Kidney (tissue), 14 donors: Measurements from ENCODE around the gene PDE12. TPM values are rescaled to one million over a fixed set of nuclear protein-coding genes. Genes with fewer than 3 reads are reported as not detected.

ENCODE experiments used
- DNase-seq, 5 donors: peaks; one replicate each; pipeline ENCODE4 v3.0.0-alpha.2; 2013 to 2020
- FAIRE-seq: peaks from 2 replicates; lab custom pipeline; 2012; peaks lifted over from hg19 to GRCh38; lab: Jason Lieb, UNC
- H3K27ac ChIP-seq, 2 donors: one replicate each; pipeline ENCODE4 v1.7.0; 2013; ENCODE audit warnings: low read depth in 2 of 2, low read length in 2 of 2, inconsistent platforms in 1 of 2
- H3K27me3 ChIP-seq: one replicate; pipeline ENCODE4 v1.7.1; 2013; ENCODE audit warnings: low read length, inconsistent platforms; ENCODE audit not compliant: control insufficient read depth, insufficient read depth
- H3K36me3 ChIP-seq, 3 donors: one replicate each; pipeline versions ENCODE4 v1.7.0 to v1.7.1; 2013; ENCODE audit warnings: low read length in 3 of 3, control low read depth in 1 of 3, inconsistent platforms in 1 of 3; ENCODE audit not compliant: insufficient read depth in 3 of 3, control insufficient read depth in 2 of 3
- H3K4me1 ChIP-seq, 3 donors: one replicate each; pipeline versions ENCODE4 v1.7.0 to v1.7.1; 2013; ENCODE audit warnings: low read length in 3 of 3, inconsistent platforms in 1 of 3, low read depth in 1 of 3; ENCODE audit not compliant: control insufficient read depth in 2 of 3, insufficient read depth in 2 of 3
- H3K4me3 ChIP-seq, 3 donors: one replicate each; pipeline versions ENCODE4 v1.7.0 to v1.8.1; 2013; ENCODE audit warnings: low read length in 3 of 3, control low read depth in 1 of 3, inconsistent platforms in 1 of 3
- H3K9ac ChIP-seq, 3 donors: one replicate each; pipeline versions ENCODE4 v1.7.0 to v1.7.1; 2013; ENCODE audit warnings: low read length in 3 of 3, control low read depth in 1 of 3, inconsistent platforms in 1 of 3
- H3K9me3 ChIP-seq, 3 donors: one replicate each; pipeline versions ENCODE4 v1.7.0 to v1.7.1; 2013; ENCODE audit warnings: low read length in 3 of 3, control low read depth in 1 of 3, inconsistent platforms in 1 of 3; ENCODE audit not compliant: control insufficient read depth in 2 of 3, insufficient read depth in 1 of 3
- intact Hi-C: fragments of 100-400 bp; cut with DNase I; formaldehyde crosslinking; loops from one replicate; pipeline ENCODE4 v1.11.1; 2022
- polyA plus RNA-seq: library from polyadenylated mRNA; stranded (reverse); fragments of 350-450 nt; fragmentation: Illumina TruSeq; extraction: RNeasy Lipid Tissue Mini Kit (QIAGEN cat#74804); gene quantifications from one replicate; pipeline ENCODE4 v1.2.3, GENCODE V29; 2014; ENCODE audit warnings: low read depth, low replicate concordance; ENCODE audit not compliant: insufficient read depth
- total RNA-seq: library from RNA; stranded (reverse); fragmentation: NEBNext Ultra II Directional; extraction: Animal tissue kit (Norgen Biotek cat#: 25700); gene quantifications from one replicate; pipeline ENCODE4 v1.2.1, GENCODE V29; 2021
- TF ChIP-seq, protein P1 (sequence below): IDR thresholded peaks from 3 replicates; pipeline ENCODE4 v1.5.1; 2012; ENCODE audit warnings: mild to moderate bottlenecking, moderate library complexity, borderline replicate concordance; ENCODE audit not compliant: insufficient read depth; ENCODE audit errors: extremely low read depth
- donor health status: control.
- donor health status: control.
- donor health status: control.
- donor health status: control.
- donor health status: control.
- donor health status: DM: yes; HTN: yes; CAD: no.
- donor health status: Normal renal cell carcinoma (clear cell type).

The PDE12 gene
- total and polyA plus RNA-seq, 2 donors from 2014 or later = 6.1 to 21.1 TPM

DNA sequence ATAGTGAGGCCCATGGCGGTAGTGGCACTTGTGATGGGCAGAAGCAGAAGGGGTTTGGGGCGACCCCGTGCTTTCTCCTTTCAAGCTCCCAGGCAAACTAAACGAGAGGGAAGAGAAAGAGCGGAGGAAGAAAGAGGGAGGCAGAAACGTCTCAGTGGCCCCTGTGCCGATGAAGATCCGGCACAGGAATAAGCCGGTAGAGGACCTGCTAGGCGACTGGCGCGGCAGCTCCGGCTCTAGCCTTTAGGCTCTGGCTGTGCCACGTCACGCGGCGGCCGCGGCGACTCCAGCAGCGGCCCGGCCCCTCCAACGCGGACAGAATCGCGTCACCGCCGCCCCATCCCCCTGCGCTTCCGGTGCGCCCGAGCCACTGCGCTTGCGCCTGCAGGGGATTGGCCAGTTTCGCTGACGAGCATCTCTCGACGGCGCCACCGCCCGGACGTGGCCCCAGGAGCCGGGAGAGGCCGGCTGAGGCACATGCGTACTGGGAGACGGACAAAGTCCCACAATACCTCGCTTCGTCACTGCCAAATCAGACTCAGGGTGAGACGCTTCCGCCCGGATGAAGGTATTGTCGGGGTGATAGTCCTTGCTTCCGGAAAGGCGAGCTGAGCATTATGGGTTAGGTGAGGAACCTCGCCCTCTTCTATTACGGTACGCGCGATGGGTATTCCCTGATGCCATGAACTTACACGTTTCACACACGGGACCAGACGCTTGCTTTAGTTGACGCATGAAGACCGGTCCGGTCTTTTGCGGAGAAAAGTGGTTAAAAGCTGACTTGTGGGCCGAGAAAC is 41.3 kb downstream of the PDE12 start, which contains the start of gene ARF4:
ARF4 (minus strand) TSS at position 218 of the 797 bp plus-strand sequence; CDS start at position 14, 204 bp downstream.
- Histone ChIP-seq H3K36me3 (no peaks in the 10 kb centered on the region), H3K27ac (peak within 1 kb of the TSS; percentile 99), H3K4me3 (peak within 1 kb of the TSS; percentile 97 to 100 (median 100)), H3K9ac (peak within 1 kb of the TSS; percentile 99 to 100 (median 99)), H3K4me1 (peaks cover 5 to 15% (median 11%) of the 10 kb centered on the region in 3 donors), H3K9me3 (no peaks in the 10 kb centered on the region), H3K27me3 (no peaks in the 10 kb centered on the region)
- TF ChIP-seq, protein P1, sequence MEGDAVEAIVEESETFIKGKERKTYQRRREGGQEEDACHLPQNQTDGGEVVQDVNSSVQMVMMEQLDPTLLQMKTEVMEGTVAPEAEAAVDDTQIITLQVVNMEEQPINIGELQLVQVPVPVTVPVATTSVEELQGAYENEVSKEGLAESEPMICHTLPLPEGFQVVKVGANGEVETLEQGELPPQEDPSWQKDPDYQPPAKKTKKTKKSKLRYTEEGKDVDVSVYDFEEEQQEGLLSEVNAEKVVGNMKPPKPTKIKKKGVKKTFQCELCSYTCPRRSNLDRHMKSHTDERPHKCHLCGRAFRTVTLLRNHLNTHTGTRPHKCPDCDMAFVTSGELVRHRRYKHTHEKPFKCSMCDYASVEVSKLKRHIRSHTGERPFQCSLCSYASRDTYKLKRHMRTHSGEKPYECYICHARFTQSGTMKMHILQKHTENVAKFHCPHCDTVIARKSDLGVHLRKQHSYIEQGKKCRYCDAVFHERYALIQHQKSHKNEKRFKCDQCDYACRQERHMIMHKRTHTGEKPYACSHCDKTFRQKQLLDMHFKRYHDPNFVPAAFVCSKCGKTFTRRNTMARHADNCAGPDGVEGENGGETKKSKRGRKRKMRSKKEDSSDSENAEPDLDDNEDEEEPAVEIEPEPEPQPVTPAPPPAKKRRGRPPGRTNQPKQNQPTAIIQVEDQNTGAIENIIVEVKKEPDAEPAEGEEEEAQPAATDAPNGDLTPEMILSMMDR = peak; percentile 19
- peak; percentile 79 for FAIRE-seq
- intact Hi-C loops = no loop called here
- peak; percentile 99 to 100 (median 100) for DNase-seq

DNA sequence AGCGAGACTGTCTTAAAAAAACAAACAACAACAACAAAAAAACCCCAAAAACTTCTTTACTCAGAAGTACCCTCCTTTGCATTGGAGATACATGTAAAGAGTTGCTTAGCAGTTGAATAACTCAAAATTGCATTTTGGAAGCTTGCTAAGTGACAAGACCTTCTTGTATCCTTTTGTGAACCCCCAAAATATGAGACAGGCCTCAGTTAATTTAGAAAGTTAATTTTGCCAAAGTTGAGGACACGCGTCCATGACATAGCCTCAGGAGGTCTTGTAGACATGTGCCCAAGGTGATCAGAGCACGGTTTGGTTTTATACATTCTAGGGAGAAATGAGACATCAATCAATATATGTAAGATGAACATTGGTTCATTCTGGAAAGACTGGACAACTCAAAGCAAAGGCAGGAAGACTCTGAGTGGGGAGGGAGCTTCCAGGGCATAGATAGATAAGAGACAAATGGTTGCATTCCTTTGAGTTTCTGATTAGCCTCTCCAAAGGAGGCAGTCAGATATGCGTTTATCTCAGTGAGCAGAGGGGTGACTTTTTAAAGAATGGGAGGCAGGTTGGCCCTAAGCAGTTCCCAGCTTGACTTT is 42.8 kb downstream of the PDE12 start:
- peak overlapping the region in 1 of 3 donors; percentile 94 for H3K9ac ChIP-seq
- H3K4me1 ChIP-seq = peaks cover 5 to 15% (median 11%) of the 10 kb centered on the region in 3 donors
- FAIRE-seq = no peak

DNA sequence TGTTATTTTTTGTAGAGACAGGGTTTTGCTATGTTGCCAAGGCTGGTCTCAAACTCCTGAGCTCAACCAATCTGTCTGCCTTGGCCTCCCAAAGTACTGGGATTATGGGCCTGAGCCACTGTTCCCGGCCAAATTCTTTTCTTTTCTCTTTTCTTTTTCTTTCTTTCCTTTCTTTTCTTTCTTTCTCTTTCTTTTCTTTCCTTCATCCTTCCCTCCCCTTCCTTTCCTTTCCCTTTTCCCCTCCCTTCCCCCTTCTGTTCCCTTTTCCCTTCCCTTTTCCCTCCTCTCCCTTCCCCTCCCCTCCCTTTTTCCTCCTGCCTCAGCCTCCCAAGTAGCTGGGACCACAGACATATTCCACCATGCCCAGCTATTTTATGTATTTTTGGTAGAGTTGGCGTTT is 44.1 kb downstream of the PDE12 start:
- Histone ChIP-seq H3K9ac (no peak overlapping the region), H3K4me3 (no peak overlapping the region), H3K27ac (no peak overlapping the region), H3K36me3 (no peaks in the 10 kb centered on the region), H3K4me1 (peaks cover under 1 to 6% (median 4%) of the 10 kb centered on the region in 3 donors), H3K27me3 (no peaks in the 10 kb centered on the region), H3K9me3 (no peaks in the 10 kb centered on the region)
- no peak for DNase-seq
- TF ChIP-seq, protein P1 = no peak
- FAIRE-seq = no peak
- intact Hi-C loops = no loop called here

More for the DNA sequence above, 42.8 kb downstream of the PDE12 start:
- H3K27me3 ChIP-seq = no peaks in the 10 kb centered on the region
- no peaks in the 10 kb centered on the region for H3K36me3 ChIP-seq
- no peaks in the 10 kb centered on the region for H3K9me3 ChIP-seq
- TF ChIP-seq, protein P1 = no peak
- peak overlapping the region in 1 of 2 donors; percentile 99 for H3K27ac ChIP-seq
- peak overlapping the region in 2 of 3 donors; percentile 97 to 98 for H3K4me3 ChIP-seq
- intact Hi-C loops = no loop called here
- DNase-seq = no peak
